Endodermal cell (in vitro differentiated cells): ENCODE results near the gene AMPH. TPM values are rescaled to one million over a fixed set of nuclear protein-coding genes. Genes with fewer than 3 reads are reported as not detected.

ENCODE experiments used
- DNase-seq: peaks from one replicate; pipeline ENCODE4 v3.0.0-alpha.2; 2017
- H3K27ac ChIP-seq: 2 replicates; pipeline ENCODE4 v1.5.1; 2013; ENCODE audit warnings: mild to moderate bottlenecking, low read depth, low read length, moderate library complexity
- H3K27me3 ChIP-seq: 2 replicates; pipeline ENCODE4 v1.6.1; 2013; ENCODE audit warnings: mild to moderate bottlenecking, low read length, moderate library complexity; ENCODE audit not compliant: insufficient read depth, control insufficient read depth, poor library complexity, severe bottlenecking
- H3K36me3 ChIP-seq: 2 replicates; pipeline ENCODE4 v1.7.0; 2013; ENCODE audit warnings: mild to moderate bottlenecking, low read length, moderate library complexity; ENCODE audit not compliant: control insufficient read depth, insufficient read depth
- H3K4me1 ChIP-seq: one replicate; pipeline ENCODE4 v1.7.0; 2013; ENCODE audit warnings: low read length; ENCODE audit not compliant: control insufficient read depth, insufficient read depth
- H3K4me3 ChIP-seq: 2 replicates; pipeline ENCODE4 v1.5.1; 2013; ENCODE audit warnings: mild to moderate bottlenecking, low read length, moderate library complexity
- H3K9ac ChIP-seq: 2 replicates; pipeline ENCODE4 v1.6.1; 2013; ENCODE audit warnings: mild to moderate bottlenecking, low read length, moderate library complexity; ENCODE audit not compliant: poor library complexity, severe bottlenecking; ENCODE audit errors: extremely low read depth
- H3K9me3 ChIP-seq: 2 replicates; pipeline ENCODE4 v1.6.1; 2013; ENCODE audit warnings: mild to moderate bottlenecking, low read length, moderate library complexity; ENCODE audit not compliant: control insufficient read depth
- H3K27ac Mint-ChIP-seq: 2 replicates; pipeline ENCODE4 v1.8.0; 2020; ENCODE audit warnings: mixed read lengths
- H3K27me3 Mint-ChIP-seq: 2 replicates; pipeline ENCODE4 v1.8.0; 2021; ENCODE audit warnings: mild to moderate bottlenecking, mixed read lengths; ENCODE audit not compliant: insufficient read depth
- H3K36me3 Mint-ChIP-seq: 2 replicates; pipeline ENCODE4 v1.8.0; 2020; ENCODE audit warnings: low read depth, mixed read lengths
- H3K4me1 Mint-ChIP-seq: 2 replicates; pipeline ENCODE4 v1.8.0; 2020; ENCODE audit warnings: mixed read lengths
- H3K4me3 Mint-ChIP-seq: 2 replicates; pipeline ENCODE4 v1.8.0; 2020; ENCODE audit warnings: mild to moderate bottlenecking, moderate library complexity, mixed read lengths
- H3K9me3 Mint-ChIP-seq: 2 replicates; pipeline ENCODE4 v1.8.0; 2020; ENCODE audit warnings: mild to moderate bottlenecking, mixed read lengths
- CTCF ChIP-seq: fragments of 200-600 bp; sonication (generic); conservative IDR thresholded peaks from 2 replicates; pipeline ENCODE4 v1.5.0; 2021; ENCODE audit warnings: antibody characterized with exemption, mild to moderate bottlenecking
- WGBS, 2 experiments: methylation state at CpG; one replicate each; pipeline versions ENCODE4 v1.1.5 to v1.1.7; 2013; ENCODE audit warnings: missing lambda C conversion rate in 2 of 2, mixed read lengths in 1 of 2; ENCODE audit not compliant: insufficient coverage in 1 of 2, insufficient read length in 1 of 2; 5-methylcytosine and 5-hydroxymethylcytosine counted together
- total RNA-seq, 2 donors: library from RNA; stranded (reverse); fragmentation: NEBNext Ultra II Directional in 1 of 2; extraction: Animal tissue kit (Norgen Biotek cat#: 25700) in 1 of 2; gene quantifications; 2 replicates in 1 of 2; 3 replicates in 1 of 2; pipeline ENCODE4 v1.2.1, GENCODE V29; 2021

The AMPH gene
- total RNA-seq, 2 donors from 2014 or later, result 3.5 to 5.5 TPM

GRCh38 chr7:38673795-38674194 lies 42.6 kb upstream of the AMPH start:
- Mint-ChIP-seq H3K27ac (no peak overlapping the region), H3K36me3 (no peaks in the 10 kb centered on the region), H3K9me3 (no peaks in the 10 kb centered on the region), H3K4me3 (no peak overlapping the region), H3K4me1 (peaks cover 14% of the 10 kb centered on the region), H3K27me3 (peaks cover 8% of the 10 kb centered on the region)
- no peak overlapping the region for H3K27ac ChIP-seq
- 85 to 96% methylated on average over 3 of the region's 3 CpGs for WGBS, 2 experiments
- no peaks in the 10 kb centered on the region for H3K36me3 ChIP-seq
- H3K27me3 ChIP-seq, result no peaks in the 10 kb centered on the region
- TF ChIP-seq CTCF, result no peak
- no peak overlapping the region for H3K4me3 ChIP-seq
- H3K9me3 ChIP-seq, result no peaks in the 10 kb centered on the region
- no peak for DNase-seq
- H3K4me1 ChIP-seq, result peaks cover 11% of the 10 kb centered on the region
- H3K9ac ChIP-seq, result no peak overlapping the region

GRCh38 chr7:38671911-38672905 lies 41.0 kb upstream of the AMPH start:
- Mint-ChIP-seq H3K4me3 (no peak overlapping the region), H3K9me3 (no peaks in the 10 kb centered on the region), H3K36me3 (no peaks in the 10 kb centered on the region), H3K27me3 (peaks cover 8% of the 10 kb centered on the region), H3K4me1 (peaks cover 21% of the 10 kb centered on the region), H3K27ac (no peak overlapping the region)
- H3K9me3 ChIP-seq, result no peaks in the 10 kb centered on the region
- H3K36me3 ChIP-seq, result no peaks in the 10 kb centered on the region
- no peak overlapping the region for H3K27ac ChIP-seq
- H3K27me3 ChIP-seq, result no peaks in the 10 kb centered on the region
- no peak overlapping the region for H3K9ac ChIP-seq
- WGBS, 2 experiments, result 91 to 95% methylated on average over 4 to 12 of the region's 12 CpGs
- no peak for DNase-seq
- no peak for TF ChIP-seq CTCF
- H3K4me3 ChIP-seq, result no peak overlapping the region
- H3K4me1 ChIP-seq, result peaks cover 11% of the 10 kb centered on the region

GRCh38 chr7:38669965-38670520 lies 38.9 kb upstream of the AMPH start:
- Mint-ChIP-seq H3K27ac (no peak overlapping the region), H3K4me1 (peaks cover 12% of the 10 kb centered on the region), H3K9me3 (no peaks in the 10 kb centered on the region), H3K27me3 (peaks cover 8% of the 10 kb centered on the region), H3K36me3 (no peaks in the 10 kb centered on the region), H3K4me3 (no peak overlapping the region)
- Histone ChIP-seq H3K9me3 (peaks cover 4% of the 10 kb centered on the region), H3K27me3 (no peaks in the 10 kb centered on the region), H3K4me3 (no peak overlapping the region), H3K27ac (no peak overlapping the region), H3K9ac (no peak overlapping the region), H3K36me3 (no peaks in the 10 kb centered on the region), H3K4me1 (peaks cover 5% of the 10 kb centered on the region)
- TF ChIP-seq CTCF, result no peak
- 80 to 89% methylated on average over 4 to 5 of the region's 5 CpGs for WGBS, 2 experiments
- no peak for DNase-seq
